T-cell (primary cell): ENCODE data around the gene LHFPL2. TPM values are rescaled to one million over a fixed set of nuclear protein-coding genes. Genes with fewer than 3 reads are reported as not detected.
"Not testable (repeated sequence)": the region's sequence is repeated elsewhere in the genome, so short reads cannot be mapped to it uniquely, and the experiment has no call there.

Experiments used
- ATAC-seq, 4 experiments: fragments of 200-7000 bp in 3 of 4; fragments of 150-1000 bp in 1 of 4; cut with Tn5 transposase; replicated peaks in 1 of 4; 1 replicate in 3 of 4; 2 replicates in 1 of 4; pipeline ENCODE4 v1.10.0; 2021; ENCODE audit warnings: moderate library complexity in 3 of 4, mild to moderate bottlenecking in 2 of 4, moderate number of reproducible peaks in 1 of 4
- CTCF ChIA-PET, 2 donors: fragments of 300-600 bp; sonication (Branson Sonifier 250); formaldehyde crosslinking; loops; one replicate each; lab custom pipeline; 2022; ENCODE audit warnings: antibody characterized with exemption in 2 of 2; lab: Charles Lee
- POLR2A ChIA-PET, 2 donors: fragments of 300-600 bp; sonication (Branson Sonifier 250); formaldehyde crosslinking; loops; one replicate each; lab custom pipeline; 2022; ENCODE audit warnings: antibody characterized with exemption in 2 of 2; lab: Charles Lee
- DNase-seq, 35 experiments: peaks; one replicate each; pipeline versions ENCODE4 v3.0.0 to v3.0.0-alpha.2; 2013 to 2023
- H3K27ac ChIP-seq: one replicate; pipeline ENCODE4 v1.5.1; 2013; ENCODE audit warnings: low read length
- H3K27me3 ChIP-seq, 2 experiments: replicated peaks in 1 of 2; 1 replicate in 1 of 2; 2 replicates in 1 of 2; pipeline versions ENCODE4 v1.6.1 to v1.7.0; 2013; ENCODE audit warnings: low read length in 1 of 2, mixed read lengths in 1 of 2; ENCODE audit not compliant: control insufficient read depth in 2 of 2, insufficient read depth in 2 of 2; ENCODE audit errors: extremely low read depth in 1 of 2
- H3K36me3 ChIP-seq, 2 donors: 1 replicate in 1 of 2; 2 replicates in 1 of 2; pipeline versions ENCODE4 v1.6.1 to v1.7.0; 2013; ENCODE audit warnings: low read length in 1 of 2; ENCODE audit not compliant: control insufficient read depth in 2 of 2, insufficient read depth in 1 of 2; ENCODE audit errors: extremely low read depth in 1 of 2
- H3K4me1 ChIP-seq, 2 experiments: 1 replicate in 1 of 2; 2 replicates in 1 of 2; pipeline versions ENCODE4 v1.6.1 to v1.7.0; 2013; ENCODE audit warnings: low read length in 2 of 2, mixed read lengths in 1 of 2; ENCODE audit not compliant: insufficient read depth in 2 of 2, control insufficient read depth in 1 of 2; ENCODE audit errors: extremely low read depth in 1 of 2
- H3K4me3 ChIP-seq, 2 donors: 1 replicate in 1 of 2; 2 replicates in 1 of 2; pipeline versions ENCODE4 v1.5.1 to v1.7.0; 2013; ENCODE audit warnings: mild to moderate bottlenecking in 2 of 2, low read length in 1 of 2, moderate library complexity in 1 of 2; ENCODE audit not compliant: control insufficient read depth in 1 of 2; ENCODE audit errors: extremely low read depth in 1 of 2
- H3K9me3 ChIP-seq: 2 replicates; pipeline ENCODE4 v1.7.0; 2013
- H3K27ac Mint-ChIP-seq, 2 donors: one replicate each; pipeline ENCODE4 v1.8.0; 2020 to 2021; ENCODE audit warnings: mild to moderate bottlenecking in 2 of 2, mixed read lengths in 2 of 2
- H3K27me3 Mint-ChIP-seq, 2 donors: one replicate each; pipeline ENCODE4 v1.8.0; 2021 to 2022; ENCODE audit warnings: mixed read lengths in 2 of 2
- H3K36me3 Mint-ChIP-seq: one replicate; pipeline ENCODE4 v1.8.0; 2021; ENCODE audit warnings: mixed read lengths
- H3K4me1 Mint-ChIP-seq, 3 donors: one replicate each; pipeline ENCODE4 v1.8.0; 2020 to 2022; ENCODE audit warnings: mixed read lengths in 3 of 3, mild to moderate bottlenecking in 1 of 3
- H3K4me3 Mint-ChIP-seq, 3 donors: one replicate each; pipeline ENCODE4 v1.8.0; 2020 to 2022; ENCODE audit warnings: mild to moderate bottlenecking in 3 of 3, mixed read lengths in 3 of 3, moderate library complexity in 3 of 3
- H3K9me3 Mint-ChIP-seq, 3 donors: one replicate each; pipeline ENCODE4 v1.8.0; 2020 to 2022; ENCODE audit warnings: mixed read lengths in 3 of 3
- WGBS: methylation state at CpG from one replicate; pipeline ENCODE4 v1.1.5; 2013; ENCODE audit warnings: missing lambda C conversion rate; ENCODE audit not compliant: insufficient coverage; 5-methylcytosine and 5-hydroxymethylcytosine counted together
- total RNA-seq, 35 experiments: library from RNA in 6 of 35; stranded (reverse) in 6 of 35; fragments of 120-200 nt in 1 of 35; gene quantifications; one replicate each; pipeline versions ENCODE4 v1.2.1 to v1.2.4 and lab custom pipeline; 2013 to 2026

Gene LHFPL2
- total RNA-seq, 5 donors from 2014 or later (not counting 1 experiment from before 2014, with no cell fraction given): 0.19 to 1.9 (median 0.82) TPM

GRCh38 chr5:78675956-78676730 is 27.6 kb upstream of the LHFPL2 start:
- Mint-ChIP-seq H3K36me3 (no peaks in the 10 kb centered on the region), H3K27ac (no peak overlapping the region), H3K9me3 (no peaks in the 10 kb centered on the region), H3K4me1 (no peaks in the 10 kb centered on the region), H3K4me3 (no peak overlapping the region), H3K27me3 (peaks cover 0 to 8% of the 10 kb centered on the region in 2 donors)
- no peaks in the 10 kb centered on the region for H3K9me3 ChIP-seq
- peaks cover 0 to 4% of the 10 kb centered on the region in 2 experiments for H3K27me3 ChIP-seq
- ChIA-PET CTCF (no interaction called here), POLR2A (interaction anchor here in 1 of 2 donors (0.6 kb wide), 1 partner anchor 147 kb away, joined by 4 read pairs; no protein-coding TSS in a partner anchor)
- ATAC-seq (no peak), DNase-seq (no peak)
- 100% methylated on average over 1 of the region's 6 CpGs for WGBS
- H3K4me1 ChIP-seq: no peaks in the 10 kb centered on the region
- no peak overlapping the region for H3K27ac ChIP-seq
- no peaks in the 10 kb centered on the region for H3K36me3 ChIP-seq
- no peak overlapping the region for H3K4me3 ChIP-seq

DNA sequence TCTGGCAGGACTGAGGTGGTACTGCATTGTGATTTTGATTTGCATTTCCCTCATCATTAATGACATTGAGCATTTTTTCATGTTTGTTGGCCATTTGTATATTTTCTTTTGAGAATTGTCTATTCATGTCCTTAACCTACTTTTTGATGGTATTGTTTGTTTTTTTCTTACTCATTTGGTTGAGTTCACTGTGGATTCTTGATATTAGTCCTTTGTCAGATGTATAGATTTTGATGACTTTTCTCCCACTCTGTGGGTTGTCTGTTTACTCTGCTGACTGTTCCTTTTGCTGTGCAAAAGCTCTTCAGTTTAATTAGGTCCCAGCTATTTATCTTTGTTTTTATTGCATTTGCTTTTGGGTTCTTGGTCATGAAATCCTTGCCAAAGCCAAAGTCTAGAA is 25.3 kb upstream of the LHFPL2 start:
- CTCF ChIA-PET: interaction anchor here in 1 of 2 donors (0.6 kb wide), 1 partner anchor 791 kb away, joined by 4 read pairs; no protein-coding TSS in a partner anchor
- POLR2A ChIA-PET, H3K4me3 ChIP-seq, H3K4me1 Mint-ChIP-seq, H3K36me3 Mint-ChIP-seq, ATAC-seq, H3K27me3 Mint-ChIP-seq, H3K9me3 Mint-ChIP-seq, H3K4me1 ChIP-seq, H3K9me3 ChIP-seq, H3K27ac Mint-ChIP-seq, H3K27ac ChIP-seq, DNase-seq, H3K4me3 Mint-ChIP-seq, H3K36me3 ChIP-seq, H3K27me3 ChIP-seq: not testable (repeated sequence)

DNA sequence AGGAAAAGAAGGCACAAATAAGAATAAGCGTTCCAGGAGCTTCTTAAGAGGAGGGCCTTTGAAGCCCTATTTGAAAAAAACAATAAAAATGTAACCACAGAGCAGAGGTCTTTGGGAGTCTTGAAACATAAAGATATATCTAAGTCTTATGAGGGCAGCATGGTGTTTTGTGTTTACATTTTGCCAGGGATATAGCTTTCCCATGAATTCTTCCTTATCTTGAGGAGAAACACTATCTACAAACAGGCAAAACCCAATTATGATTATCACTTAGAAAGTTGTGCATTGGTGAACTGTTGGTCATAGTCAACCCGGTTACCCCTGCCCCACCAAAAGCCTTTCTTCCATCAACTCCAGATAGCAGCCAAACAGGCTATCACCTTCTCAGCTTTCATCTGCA is 23.6 kb upstream of the LHFPL2 start:
- WGBS: 100% methylated on average over 1 of the region's 2 CpGs
- Mint-ChIP-seq H3K9me3 (no peaks in the 10 kb centered on the region), H3K27me3 (peaks cover 4 to 12% of the 10 kb centered on the region in 2 donors), H3K27ac (no peak overlapping the region), H3K4me1 (no peaks in the 10 kb centered on the region), H3K4me3 (no peak overlapping the region), H3K36me3 (no peaks in the 10 kb centered on the region)
- Histone ChIP-seq H3K4me3 (no peak overlapping the region), H3K36me3 (no peaks in the 10 kb centered on the region), H3K27ac (no peak overlapping the region), H3K4me1 (no peaks in the 10 kb centered on the region), H3K27me3 (peaks cover 0 to 7% of the 10 kb centered on the region in 2 experiments), H3K9me3 (no peaks in the 10 kb centered on the region)
- ATAC-seq (no peak), DNase-seq (no peak)
- ChIA-PET POLR2A (no interaction called here), CTCF (no interaction called here)

GRCh38 chr5:78671609-78672008 is 23.0 kb upstream of the LHFPL2 start:
- no peak overlapping the region for H3K4me3 ChIP-seq
- no peaks in the 10 kb centered on the region for H3K36me3 ChIP-seq
- peaks cover 0 to 7% of the 10 kb centered on the region in 2 experiments for H3K27me3 ChIP-seq
- H3K27me3 Mint-ChIP-seq: peaks cover 5 to 13% of the 10 kb centered on the region in 2 donors
- ATAC-seq (no peak), DNase-seq (no peak)
- H3K27ac Mint-ChIP-seq: no peak overlapping the region
- H3K9me3 ChIP-seq: no peaks in the 10 kb centered on the region
- no peak overlapping the region for H3K27ac ChIP-seq
- no peaks in the 10 kb centered on the region for H3K4me1 Mint-ChIP-seq
- H3K4me3 Mint-ChIP-seq: no peak overlapping the region
- CTCF ChIA-PET: interaction anchor here in 1 of 2 donors (1.0 kb wide), 1 partner anchor 97 kb away, joined by 3 read pairs; no protein-coding TSS in a partner anchor
- no peaks in the 10 kb centered on the region for H3K4me1 ChIP-seq
- POLR2A ChIA-PET: interaction anchor here in 1 of 2 donors (0.7 kb wide), 1 partner anchor 23 kb away, joined by 5 read pairs; the partner anchor contains the start of gene LHFPL2
- no peaks in the 10 kb centered on the region for H3K36me3 Mint-ChIP-seq
- no peaks in the 10 kb centered on the region for H3K9me3 Mint-ChIP-seq
- 57% methylated on average over 1 of the region's 4 CpGs for WGBS

GRCh38 chr5:78670701-78671269 is 22.2 kb upstream of the LHFPL2 start:
- Mint-ChIP-seq H3K27me3 (peaks cover 8 to 18% of the 10 kb centered on the region in 2 donors), H3K36me3 (no peaks in the 10 kb centered on the region), H3K27ac (no peak overlapping the region), H3K4me3 (no peak overlapping the region), H3K9me3 (no peaks in the 10 kb centered on the region), H3K4me1 (no peaks in the 10 kb centered on the region)
- ATAC-seq: no peak
- Histone ChIP-seq H3K9me3 (no peaks in the 10 kb centered on the region), H3K4me3 (no peak overlapping the region), H3K27me3 (peaks cover 0 to 13% of the 10 kb centered on the region in 2 experiments), H3K4me1 (no peaks in the 10 kb centered on the region), H3K27ac (no peak overlapping the region), H3K36me3 (no peaks in the 10 kb centered on the region)
- DNase-seq: no peak
- POLR2A ChIA-PET: interaction anchor here in 1 of 2 donors (0.7 kb wide), 1 partner anchor 22 kb away, joined by 5 read pairs; the partner anchor contains the start of gene LHFPL2
- CTCF ChIA-PET: interaction anchor here in 1 of 2 donors (1.0 kb wide), 1 partner anchor 96 kb away, joined by 3 read pairs; no protein-coding TSS in a partner anchor
- WGBS: 60% methylated on average over 1 of the region's 2 CpGs

DNA sequence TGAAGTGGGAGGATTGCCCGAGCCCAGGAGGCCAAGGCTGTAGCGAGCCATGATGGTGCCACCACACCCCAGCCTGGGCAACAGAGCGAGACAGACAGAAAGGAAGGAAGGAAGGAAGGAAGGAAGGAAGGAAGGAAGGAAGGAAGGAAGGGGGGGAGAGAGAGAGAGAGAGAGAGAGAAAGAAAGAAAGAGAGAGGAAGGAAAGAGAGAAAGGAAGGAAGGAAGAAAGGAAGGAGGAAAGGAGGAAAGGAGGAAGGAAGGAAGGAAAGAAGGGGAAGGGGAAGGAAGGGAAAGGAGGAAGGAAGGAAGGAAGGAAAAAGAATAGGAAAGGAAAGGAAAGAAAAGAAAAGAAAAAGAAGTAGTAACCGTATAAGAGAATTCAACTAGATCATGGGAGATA is 20.8 kb upstream of the LHFPL2 start:
- H3K36me3 Mint-ChIP-seq: no peaks in the 10 kb centered on the region
- H3K4me3 Mint-ChIP-seq: no peak overlapping the region
- no peaks in the 10 kb centered on the region for H3K4me1 ChIP-seq
- 90% methylated on average over 2 of the region's 4 CpGs for WGBS
- POLR2A ChIA-PET: no interaction called here
- no peaks in the 10 kb centered on the region for H3K36me3 ChIP-seq
- H3K4me1 Mint-ChIP-seq: no peaks in the 10 kb centered on the region
- H3K27ac ChIP-seq: no peak overlapping the region
- H3K27ac Mint-ChIP-seq: no peak overlapping the region
- H3K9me3 ChIP-seq: no peaks in the 10 kb centered on the region
- no peak for DNase-seq
- H3K27me3 ChIP-seq: peaks cover 0 to 16% of the 10 kb centered on the region in 2 experiments
- ATAC-seq: no peak
- CTCF ChIA-PET: no interaction called here
- H3K4me3 ChIP-seq: no peak overlapping the region
- H3K9me3 Mint-ChIP-seq: no peaks in the 10 kb centered on the region
- peaks cover 8 to 22% of the 10 kb centered on the region in 2 donors for H3K27me3 Mint-ChIP-seq
